HUDEP-2 (cell line): ENCODE results near the gene PTPN6.

Experiments used
- DNase-seq, 76 experiments: peaks; one replicate each; lab custom pipeline; 2025; ENCODE audit not compliant: unreplicated experiment in 76 of 76; lab: John Stamatoyannopoulos, UW

Gene PTPN6

GRCh38 chr12:6938353-6939190 lies 12.6 kb upstream of the PTPN6 start:
- DNase-seq = no peak

DNA sequence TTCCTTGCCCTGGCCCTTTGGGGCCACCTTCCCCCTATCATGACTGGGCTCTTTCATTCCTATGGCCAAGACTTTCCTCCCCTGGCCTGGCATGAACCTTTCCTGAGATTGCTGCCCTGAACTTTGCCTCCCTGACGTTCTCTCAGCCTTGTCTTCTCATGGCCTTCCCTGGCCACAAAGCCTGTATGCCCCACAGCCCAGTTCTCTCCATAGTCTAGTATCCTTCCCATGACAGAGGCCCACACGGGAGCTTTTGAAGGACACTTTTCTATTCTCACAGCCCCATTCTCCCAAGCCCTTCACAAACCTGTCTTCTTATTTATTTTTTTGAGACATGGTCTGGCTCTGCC lies 12.0 kb upstream of the PTPN6 start:
- DNase-seq = no peak

DNA sequence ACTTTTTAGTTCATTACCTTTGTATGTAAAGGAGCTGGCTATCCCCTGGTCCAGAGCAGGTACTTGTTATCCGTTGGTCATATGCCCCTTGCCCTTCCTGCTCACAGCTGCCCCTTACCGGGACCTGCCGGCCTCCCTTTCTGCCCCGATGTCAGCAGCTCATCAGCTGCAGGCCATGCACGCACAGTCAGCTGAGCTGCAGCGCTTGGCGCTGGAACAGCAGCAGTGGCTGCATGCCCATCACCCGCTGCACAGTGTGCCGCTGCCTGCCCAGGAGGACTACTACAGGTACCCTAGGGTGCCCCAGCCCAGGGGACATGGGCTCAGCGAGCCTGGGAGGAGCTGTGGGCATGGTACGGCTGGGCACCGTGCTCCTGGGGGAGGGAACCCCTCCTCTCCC lies 9.9 kb upstream of the PTPN6 start:
- no peak for DNase-seq

DNA sequence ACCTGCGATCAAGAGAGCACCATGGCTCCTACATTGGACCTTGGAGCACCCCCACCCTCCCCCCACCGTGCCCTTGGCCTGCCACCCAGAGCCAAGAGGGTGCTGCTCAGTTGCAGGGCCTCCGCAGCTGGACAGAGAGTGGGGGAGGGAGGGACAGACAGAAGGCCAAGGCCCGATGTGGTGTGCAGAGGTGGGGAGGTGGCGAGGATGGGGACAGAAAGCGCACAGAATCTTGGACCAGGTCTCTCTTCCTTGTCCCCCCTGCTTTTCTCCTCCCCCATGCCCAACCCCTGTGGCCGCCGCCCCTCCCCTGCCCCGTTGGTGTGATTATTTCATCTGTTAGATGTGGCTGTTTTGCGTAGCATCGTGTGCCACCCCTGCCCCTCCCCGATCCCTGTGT lies 9.4 kb upstream of the PTPN6 start:
- DNase-seq = no peak

GRCh38 chr12:6942331-6942665 lies 8.9 kb upstream of the PTPN6 start:
- no peak for DNase-seq

DNA sequence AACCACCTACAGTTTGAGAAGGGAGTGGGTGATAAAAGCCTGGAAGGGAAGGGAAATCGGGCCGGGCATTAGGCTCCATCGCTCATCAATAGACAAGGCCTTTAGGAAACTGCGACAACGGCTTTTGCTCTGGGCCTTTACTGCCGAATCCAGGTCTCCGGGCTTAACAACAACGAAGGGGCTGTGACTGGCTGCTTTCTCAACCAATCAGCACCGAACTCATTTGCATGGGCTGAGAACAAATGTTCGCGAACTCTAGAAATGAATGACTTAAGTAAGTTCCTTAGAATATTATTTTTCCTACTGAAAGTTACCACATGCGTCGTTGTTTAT lies 7.8 kb upstream of the PTPN6 start:
- peak in 72 of 76 experiments; percentile 14 to 92 (median 71) for DNase-seq

- DNase-seq = peak in 75 of 76 experiments; percentile 31 to 94 (median 82)
These were observed 7.3 kb upstream of the PTPN6 start, which contains the start of the genes C12orf57 and RNU7-1 for GRCh38 chr12:6943722-6944380. TSS of gene C12orf57 (plus strand) at chr12:6944022. CDS start at chr12:6944122, 100 bp downstream. TSS of gene RNU7-1 (plus strand) at chr12:6943816.

- peak in 75 of 76 experiments; percentile 37 to 93 (median 84) for DNase-seq
These were observed 6.6 kb upstream of the PTPN6 start for GRCh38 chr12:6944381-6945186.

DNA sequence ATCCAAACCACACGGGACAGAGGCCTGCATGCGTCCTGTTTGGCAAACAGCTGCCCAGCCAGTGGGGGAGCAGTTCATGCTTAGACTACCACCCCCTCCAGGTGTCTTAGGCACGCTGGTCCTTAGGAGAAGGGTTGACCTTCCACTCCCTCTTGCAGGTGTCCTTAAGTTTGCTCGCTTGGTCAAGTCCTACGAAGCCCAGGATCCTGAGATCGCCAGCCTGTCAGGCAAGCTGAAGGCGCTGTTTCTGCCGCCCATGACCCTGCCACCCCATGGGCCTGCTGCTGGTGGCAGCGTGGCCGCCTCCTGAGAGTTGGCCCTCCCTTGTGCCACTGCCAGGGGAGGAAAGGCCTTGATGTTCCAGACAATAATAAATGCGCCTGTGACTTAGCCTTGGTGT lies 5.5 kb upstream of the PTPN6 start:
- DNase-seq = peak in 1 of 76 experiments; percentile 0

DNA sequence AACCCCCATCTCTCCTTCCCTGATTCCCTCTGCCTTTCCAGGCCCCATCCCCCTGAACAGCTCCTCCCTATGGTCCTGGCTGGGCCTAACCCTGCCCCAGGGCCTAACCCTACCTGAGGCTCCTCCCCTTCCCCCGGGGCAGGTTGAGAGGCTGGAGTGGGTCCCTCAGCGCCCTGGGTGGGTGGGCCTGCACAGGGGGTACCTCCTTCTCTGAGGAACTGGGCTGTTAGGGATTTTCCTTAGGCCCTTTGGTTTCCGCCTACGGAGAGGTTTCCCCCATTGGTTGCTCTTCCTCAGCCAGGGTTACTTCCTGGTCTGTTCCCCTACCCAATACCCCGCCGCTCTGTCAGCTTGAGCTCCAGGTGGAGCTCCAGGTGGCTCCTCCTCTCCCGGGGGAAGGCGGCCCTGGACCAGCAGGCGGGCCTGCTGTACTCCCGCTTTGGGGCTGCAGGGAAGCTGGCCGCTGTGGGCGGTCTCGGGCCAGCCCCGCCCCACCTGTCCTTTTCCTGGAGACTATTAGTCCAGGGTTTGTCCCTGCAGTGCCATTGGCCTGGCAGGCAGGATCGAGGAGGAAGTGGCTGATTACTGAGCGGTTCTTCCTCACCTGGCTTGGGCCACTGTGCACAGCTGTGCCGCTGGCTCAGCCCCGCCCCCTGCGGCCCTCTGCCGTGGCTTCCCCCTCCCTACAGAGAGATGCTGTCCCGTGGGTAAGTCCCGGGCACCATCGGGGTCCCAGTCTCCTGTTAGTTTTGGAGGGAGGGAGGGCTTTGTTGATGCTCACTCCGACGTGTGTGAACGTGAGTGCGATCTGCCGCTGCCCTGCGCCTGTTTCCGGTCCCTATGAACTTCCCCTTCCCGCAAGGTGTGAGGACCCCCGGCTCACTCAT lies 4.9 kb upstream of the PTPN6 start:
- DNase-seq = peak in 4 of 76 experiments; percentile 3 to 39 (median 18)

- no peak for DNase-seq
These were observed 4.2 kb upstream of the PTPN6 start for GRCh38 chr12:6946920-6947374.

DNA sequence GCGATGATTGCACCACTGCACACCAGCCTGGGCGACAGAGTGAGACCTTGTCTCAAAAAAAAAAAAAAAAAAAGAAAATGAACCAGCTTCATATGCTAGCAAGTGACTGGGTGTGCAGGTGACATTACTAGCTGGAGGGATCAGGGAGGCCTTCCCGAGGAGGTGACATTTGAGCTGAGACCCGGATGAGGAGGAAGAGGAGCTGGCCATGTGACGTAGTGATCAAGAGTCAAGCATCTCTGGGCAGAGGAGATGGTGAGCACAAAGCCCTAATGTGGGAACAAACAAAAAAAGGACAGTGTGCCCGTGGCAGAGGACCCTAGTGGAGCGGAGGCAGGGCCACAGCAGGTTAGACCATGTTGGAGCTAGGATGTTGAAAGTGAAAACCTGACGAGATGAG lies 3.5 kb upstream of the PTPN6 start:
- no peak for DNase-seq

DNA sequence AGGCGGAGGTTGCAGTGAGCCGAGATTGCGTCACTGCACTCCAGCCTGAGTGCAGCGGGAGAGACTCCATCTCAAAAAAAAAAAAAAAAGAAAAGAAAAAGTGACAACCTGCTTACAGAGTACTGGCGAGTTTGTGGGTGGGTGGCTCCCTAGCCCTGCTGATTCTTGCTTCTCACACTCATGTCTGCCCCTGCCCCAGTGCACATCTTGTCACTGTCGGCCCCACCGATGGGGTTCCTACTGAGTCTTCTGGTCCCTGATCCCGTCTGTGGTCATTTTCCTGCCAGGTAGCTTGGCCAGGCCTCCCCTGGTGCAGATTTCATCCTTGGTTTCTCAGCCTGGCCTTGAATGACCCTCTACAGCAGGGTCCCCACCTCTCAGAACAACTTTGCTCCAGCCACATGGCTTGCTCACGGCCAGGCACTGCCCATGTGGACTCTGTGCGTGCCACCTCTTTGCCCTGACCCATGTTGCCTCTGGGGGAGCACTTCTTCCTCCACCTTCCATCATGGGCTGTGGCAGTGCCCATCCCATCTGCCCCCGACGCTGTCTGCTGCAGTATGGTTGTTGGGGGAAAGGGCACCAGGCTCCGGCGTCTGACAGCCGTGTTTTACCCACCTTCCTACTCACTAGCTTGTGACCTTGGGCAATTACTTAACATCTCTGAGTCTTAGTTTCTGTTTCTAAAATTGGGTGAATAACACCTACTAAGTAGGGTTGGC lies 2.1 kb upstream of the PTPN6 start:
- peak in 7 of 76 experiments; percentile 1 to 22 (median 12) for DNase-seq

DNA sequence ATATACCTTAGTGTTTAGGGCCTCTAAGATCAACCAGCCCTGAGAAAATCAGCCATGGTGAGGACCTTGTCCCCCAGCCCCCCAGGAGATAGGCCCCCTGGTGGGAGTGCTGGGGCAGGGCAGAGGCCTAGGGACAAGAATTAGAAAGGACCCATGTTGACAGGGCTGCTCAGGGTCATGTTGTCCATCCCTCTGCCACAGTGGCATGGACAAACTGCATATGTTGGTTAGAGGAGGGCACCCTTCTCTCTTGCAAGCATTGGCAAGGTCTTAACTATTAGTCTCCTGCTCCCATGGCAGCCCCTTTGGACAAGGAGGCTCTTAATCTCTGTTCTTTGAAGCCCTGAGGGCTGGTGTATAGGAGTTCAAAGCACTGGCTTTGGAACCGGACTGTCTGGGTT lies 755 bp upstream of the PTPN6 start:
- DNase-seq = peak in 5 of 76 experiments; percentile 11 to 39 (median 25)

GRCh38 chr12:6951551-6952120 lies 480 bp downstream of the PTPN6 start:
- peak in 1 of 76 experiments; percentile 44 for DNase-seq

GRCh38 chr12:6952121-6952862 lies 1.1 kb downstream of the PTPN6 start:
- peak in 4 of 76 experiments; percentile 7 to 47 (median 34) for DNase-seq

DNA sequence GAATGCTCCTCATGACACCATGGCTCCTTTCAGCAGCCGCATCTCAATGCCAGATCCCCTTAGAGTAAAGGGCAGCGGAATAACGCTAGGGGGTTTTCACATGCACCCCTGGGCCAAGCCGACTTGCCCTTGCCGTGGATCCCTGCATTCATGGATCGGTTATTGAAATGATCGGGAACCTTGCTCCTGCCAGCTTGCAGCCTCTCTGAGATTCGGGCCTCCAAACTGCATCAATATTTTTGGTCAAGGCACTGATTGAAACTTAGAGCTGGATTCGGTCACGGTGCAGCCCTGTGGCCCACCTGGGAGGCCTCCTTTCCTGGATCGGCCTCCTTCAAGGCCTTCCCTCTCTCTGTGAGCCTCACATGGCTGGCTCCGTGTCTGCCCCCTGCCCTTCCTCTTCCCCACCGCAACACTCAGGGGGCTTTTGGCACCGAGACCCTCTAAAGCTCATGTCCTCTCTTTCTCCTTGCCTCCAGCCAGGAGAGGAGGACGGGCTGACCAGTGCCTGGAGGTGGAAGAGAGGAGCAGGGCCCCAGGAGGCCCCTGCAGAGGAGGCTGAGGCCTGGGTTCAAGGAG lies 1.8 kb downstream of the PTPN6 start:
- peak in 2 of 76 experiments; percentile 18 to 26 for DNase-seq
